ENCODE data around the gene TRPT1. TPM values are rescaled to one million over a fixed set of nuclear protein-coding genes. Genes with fewer than 3 reads are reported as not detected.

The TRPT1 gene
- total and polyA plus RNA-seq, 9 of the 15 experiments (the other 6 are each of a cell fraction or from before 2014, with no cell fraction given): 4.6 to 41.7 (median 23.1) TPM

DNA sequence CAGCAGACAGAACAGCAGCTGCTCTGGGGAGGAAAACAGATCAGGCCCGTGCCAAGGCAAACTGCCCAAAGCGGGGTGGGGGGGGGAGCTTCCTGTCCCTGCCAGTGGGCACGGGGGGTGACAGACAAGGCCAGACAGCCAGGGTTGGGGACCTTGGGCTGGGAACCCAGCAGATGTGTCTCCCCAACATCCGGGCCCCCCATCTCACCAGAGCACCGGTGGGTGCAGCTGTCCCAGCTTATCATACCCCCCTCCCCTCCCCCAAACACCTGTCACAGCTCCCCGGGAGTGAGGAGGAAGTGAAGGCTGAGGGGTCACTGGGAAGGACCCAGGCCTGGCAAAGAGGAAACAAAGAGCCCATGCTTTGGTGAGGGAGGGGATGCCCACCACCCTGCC is 19.4 kb upstream of the TRPT1 start:
- H2AFZ ChIP-seq (ENCODE audit: low read depth, low read length): no peak overlapping the region
- peaks cover 37 to 88% of the 10 kb centered on the region in 2 experiments for H3K4me1 ChIP-seq (replicated peaks in 1 of 2; ENCODE audit: control insufficient read depth in 2 of 2, insufficient read depth in 2 of 2, low read length in 2 of 2)
- no peaks in the 10 kb centered on the region for H3K9me3 ChIP-seq (replicated peaks; ENCODE audit: control insufficient read depth, insufficient read depth, low read depth, low read length)

More for the DNA sequence above, 19.4 kb upstream of the TRPT1 start:
- no peaks in the 10 kb centered on the region for H3K27me3 ChIP-seq (ENCODE audit: control insufficient read depth in 2 of 2, insufficient read depth in 2 of 2, low read length in 2 of 2)
- no peaks in the 10 kb centered on the region for H3K9me1 ChIP-seq (ENCODE audit: control insufficient read depth, insufficient read depth, low read length)
- H3K79me2 ChIP-seq (ENCODE audit: control insufficient read depth, insufficient read depth, low read length): peaks cover 51% of the 10 kb centered on the region
- H3K36me3 ChIP-seq (ENCODE audit: control insufficient read depth, insufficient read depth, low read length): peaks cover 37% of the 10 kb centered on the region
- ATAC-seq (no peak), DNase-seq (ENCODE audit: extremely low read depth in 1 of 4, low spot score in 3 of 4) (no peak), FAIRE-seq (no peak)
- 3% methylated on average over 4 of the region's 6 CpGs for WGBS (ENCODE audit: insufficient coverage, low coverage, missing lambda C conversion rate)
- H3K4me3 ChIP-seq: peak overlapping the region; percentile 98
- peak overlapping the region; percentile 99 for H3K4me2 ChIP-seq (ENCODE audit: insufficient read depth, low read length)
- 0 out of 2 replicates have a peak, but pooled peaks cover 3% of the 10 kb centered on the region for H4K20me1 ChIP-seq (replicated peaks; ENCODE audit: control insufficient read depth, insufficient read depth, low read length)
- intact Hi-C loops (cut with micrococcal nuclease): loop anchor here (10.0 kb wide), 1 partner anchor 59 kb away; the partner anchor contains the start of genes CATSPERZ and ESRRA
- no peak for TF ChIP-seq JUNB (CRISPR knock-in tag; conservative IDR thresholded peaks at IDR 0.05)
- TF ChIP-seq, protein P1, sequence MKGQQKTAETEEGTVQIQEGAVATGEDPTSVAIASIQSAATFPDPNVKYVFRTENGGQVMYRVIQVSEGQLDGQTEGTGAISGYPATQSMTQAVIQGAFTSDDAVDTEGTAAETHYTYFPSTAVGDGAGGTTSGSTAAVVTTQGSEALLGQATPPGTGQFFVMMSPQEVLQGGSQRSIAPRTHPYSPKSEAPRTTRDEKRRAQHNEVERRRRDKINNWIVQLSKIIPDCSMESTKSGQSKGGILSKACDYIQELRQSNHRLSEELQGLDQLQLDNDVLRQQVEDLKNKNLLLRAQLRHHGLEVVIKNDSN (CRISPR knock-in tag; IDR thresholded peaks at IDR 0.05): no peak
- no peak for TF ChIP-seq ZNF740 (CRISPR knock-in tag; IDR thresholded peaks at IDR 0.05)
- 0 out of 4 replicates have a peak, but pooled peaks of 1 of the 2 experiments have one; percentile 24 for TF ChIP-seq ZNF740 (tag; IDR thresholded peaks at IDR 0.05)
- TF ChIP-seq ZNF830 (CRISPR knock-in tag; IDR thresholded peaks at IDR 0.05): no peak
- no peak for TF ChIP-seq ZNF253 (CRISPR knock-in tag; conservative IDR thresholded peaks at IDR 0.05)
- TF ChIP-seq PML (IDR thresholded peaks at IDR 0.05; ENCODE audit: low read length): 0 out of 2 replicates have a peak, but pooled peaks have one; percentile 8
- no peak for TF ChIP-seq ZBTB7A (IDR thresholded peaks at IDR 0.05; ENCODE audit: borderline replicate concordance, control insufficient read depth, low read depth, low read length)
- no peak for TF ChIP-seq MIER1 (IDR thresholded peaks at IDR 0.05; ENCODE audit: low read depth)
- TF ChIP-seq POLR2G (IDR thresholded peaks at IDR 0.05; ENCODE audit: low read depth, low read length): peak; percentile 57; the same call in 1 of the 2 replicates
- TF ChIP-seq SPI1 (IDR thresholded peaks at IDR 0.05; ENCODE audit: borderline replicate concordance, low read depth, low read length): peak; percentile 48; the same call in 1 of the 2 replicates
- TF ChIP-seq CBFA2T3 (IDR thresholded peaks at IDR 0.05): peak; percentile 38; the same call in 1 of the 2 replicates
- TF ChIP-seq CBFA2T2 (conservative IDR thresholded peaks at IDR 0.05): peak; percentile 51
- peak overlapping the region; percentile 95 to 98 for H3K9ac ChIP-seq (ENCODE audit: insufficient read depth in 1 of 2, low read depth in 2 of 2, low read length in 2 of 2)
- H3K27ac ChIP-seq (ENCODE audit: extremely low read depth, low read depth, low read length): peak overlapping the region; percentile 98
- no TSS peak for BruUV-seq (replicated peaks)
- CTCF ChIA-PET (ENCODE audit: low intra/inter-chr PET ratio): no interaction called here
- in situ Hi-C loops (cut with MboI): no loop called here
- POLR2A ChIA-PET: interaction anchor here (0.6 to 7.8 kb wide), 8 partner anchors 8 to 60 kb away, joined by 3 to 58 read pairs (median 5); partner anchors contain the start of genes FERMT3, STIP1 and VEGFB
